KMS-11 (cell line): Measurements from ENCODE around the gene CREB3L2.

ENCODE experiments used
- H2AFZ ChIP-seq: fragments of 200-600 bp; sonication (generic); 2 replicates; pipeline ENCODE4 v1.6.1; 2016; ENCODE audit warnings: antibody characterized with exemption, mixed run types, low read depth
- H3K27ac ChIP-seq: fragments of 200-600 bp; sonication (generic); 2 replicates; pipeline ENCODE4 v1.6.1; 2016; ENCODE audit warnings: mild to moderate bottlenecking, mixed run types
- H3K27me3 ChIP-seq: fragments of 200-600 bp; sonication (generic); 2 replicates; pipeline ENCODE4 v1.6.1; 2017; ENCODE audit warnings: mild to moderate bottlenecking, low read depth, mixed run types, moderate library complexity; ENCODE audit not compliant: insufficient read depth
- H3K36me3 ChIP-seq: fragments of 200-600 bp; sonication (generic); 2 replicates; pipeline ENCODE4 v1.6.1; 2017; ENCODE audit warnings: mild to moderate bottlenecking, mixed run types; ENCODE audit not compliant: insufficient read depth
- H3K4me1 ChIP-seq: fragments of 200-600 bp; sonication (generic); 2 replicates; pipeline ENCODE4 v1.6.1; 2016; ENCODE audit warnings: mild to moderate bottlenecking, low read depth, mixed run types; ENCODE audit not compliant: poor library complexity, severe bottlenecking
- H3K4me2 ChIP-seq: fragments of 200-600 bp; sonication (generic); 2 replicates; pipeline ENCODE4 v1.7.0; 2016; ENCODE audit warnings: mild to moderate bottlenecking, mixed run types
- H3K4me3 ChIP-seq: fragments of 200-600 bp; sonication (generic); IDR thresholded peaks from 2 replicates; pipeline ENCODE4 v1.6.1; 2017; ENCODE audit warnings: low read depth, low read length, mixed read lengths; ENCODE audit not compliant: insufficient read depth
- H3K79me2 ChIP-seq: fragments of 200-600 bp; sonication (generic); 2 replicates; pipeline ENCODE4 v1.6.1; 2016; ENCODE audit warnings: low read depth, mixed run types; ENCODE audit not compliant: insufficient read depth
- H3K9ac ChIP-seq: fragments of 200-600 bp; sonication (generic); 2 replicates; pipeline ENCODE4 v1.6.1; 2016; ENCODE audit warnings: mild to moderate bottlenecking, mixed run types
- H4K20me1 ChIP-seq: fragments of 200-600 bp; sonication (generic); 2 replicates; pipeline ENCODE4 v1.6.1; 2016; ENCODE audit warnings: mild to moderate bottlenecking, mixed run types; ENCODE audit not compliant: insufficient read depth
- CTCF ChIP-seq: fragments of 200-600 bp; sonication (generic); conservative IDR thresholded peaks from 2 replicates; pipeline ENCODE4 v1.6.1; 2017; ENCODE audit warnings: low read depth, mild to moderate bottlenecking, antibody characterized with exemption, low read length, moderate library complexity, mixed read lengths

Gene CREB3L2

DNA sequence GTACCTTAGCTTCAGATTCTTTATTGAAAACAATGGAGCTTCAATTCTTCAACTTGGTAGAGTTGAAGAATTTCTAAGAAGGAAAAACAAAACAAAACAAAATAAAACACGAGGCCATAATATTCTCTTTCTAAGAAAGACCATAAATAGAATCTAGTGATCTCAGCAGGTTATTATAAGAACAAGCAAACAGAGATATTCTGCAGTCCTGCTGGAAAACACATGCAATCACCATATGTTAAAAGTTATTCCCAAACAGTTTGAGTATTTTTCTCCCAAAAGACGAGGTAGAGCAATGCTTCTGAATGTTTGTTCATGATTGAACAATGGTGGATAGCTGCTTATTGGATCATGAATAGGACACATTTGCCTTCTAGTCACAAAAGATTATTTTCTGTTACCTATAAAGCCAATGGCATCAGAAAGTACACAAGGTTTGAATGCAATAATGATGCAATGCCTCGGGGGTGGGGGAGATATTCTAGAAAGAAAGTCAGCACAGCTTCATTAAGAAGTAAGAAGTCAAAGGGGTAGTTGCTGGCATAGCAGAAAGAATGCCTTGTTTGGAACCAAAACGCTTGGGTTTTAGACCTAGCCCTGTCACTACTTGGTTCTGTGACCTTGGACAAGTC lies 59.3 kb downstream of the CREB3L2 start:
- Histone ChIP-seq H3K79me2 (no peaks in the 10 kb centered on the region; the same call in 1 of the 2 replicates), H3K4me1 (peaks cover 22% of the 10 kb centered on the region)

GRCh38 chr7:137940656-137941518 lies 61.0 kb downstream of the CREB3L2 start:
- no peak overlapping the region for H3K27ac ChIP-seq
- no peak overlapping the region for H3K4me2 ChIP-seq

More for the DNA sequence above, 59.3 kb downstream of the CREB3L2 start:
- Histone ChIP-seq H2AFZ (no peak overlapping the region), H3K36me3 (no peaks in the 10 kb centered on the region), H3K4me3 (no peak overlapping the region), H3K4me2 (no peak overlapping the region), H3K9ac (no peak overlapping the region), H4K20me1 (no peaks in the 10 kb centered on the region), H3K27ac (no peak overlapping the region), H3K27me3 (no peaks in the 10 kb centered on the region)
- no peak for TF ChIP-seq CTCF

DNA sequence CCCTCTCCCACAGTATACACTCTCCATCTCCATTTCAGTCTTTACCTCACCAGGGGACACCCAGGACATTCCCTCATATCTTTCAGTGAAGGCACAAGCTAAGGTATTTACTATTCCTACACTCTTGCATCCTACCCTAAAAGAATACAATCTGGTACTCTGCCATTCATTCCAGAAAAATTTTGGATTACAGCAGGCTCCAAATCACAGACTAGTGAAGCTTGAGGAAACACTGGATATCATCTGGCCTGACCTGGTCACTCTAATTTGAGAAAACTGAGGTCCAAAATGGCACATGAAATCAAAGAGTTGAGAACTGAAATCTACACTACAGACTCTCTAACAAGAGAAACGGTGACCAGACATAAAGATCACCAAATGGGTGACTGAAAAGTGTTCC lies 61.7 kb downstream of the CREB3L2 start:
- Histone ChIP-seq H3K27ac (no peak overlapping the region), H4K20me1 (no peaks in the 10 kb centered on the region), H3K9ac (no peak overlapping the region), H3K36me3 (no peaks in the 10 kb centered on the region), H3K4me1 (peaks cover 42% of the 10 kb centered on the region), H3K27me3 (no peaks in the 10 kb centered on the region), H3K4me2 (no peak overlapping the region), H3K4me3 (no peak overlapping the region), H3K79me2 (peaks cover 11% of the 10 kb centered on the region; the same call in 1 of the 2 replicates), H2AFZ (no peak overlapping the region)
- no peak for TF ChIP-seq CTCF

More at GRCh38 chr7:137940656-137941518, 61.0 kb downstream of the CREB3L2 start:
- Histone ChIP-seq H2AFZ (no peak overlapping the region), H3K36me3 (no peaks in the 10 kb centered on the region), H3K4me3 (no peak overlapping the region), H3K27me3 (no peaks in the 10 kb centered on the region), H3K4me1 (peaks cover 35% of the 10 kb centered on the region), H3K79me2 (peaks cover 11% of the 10 kb centered on the region; the same call in 1 of the 2 replicates), H4K20me1 (no peaks in the 10 kb centered on the region), H3K9ac (no peak overlapping the region)
- no peak for TF ChIP-seq CTCF

- TF ChIP-seq CTCF, result no peak
- H3K36me3 ChIP-seq, result no peaks in the 10 kb centered on the region
- no peak overlapping the region for H3K4me3 ChIP-seq
- no peak overlapping the region for H3K9ac ChIP-seq
- H3K4me2 ChIP-seq, result no peak overlapping the region
- no peaks in the 10 kb centered on the region for H4K20me1 ChIP-seq
- peaks cover 29% of the 10 kb centered on the region for H3K4me1 ChIP-seq
- H3K27ac ChIP-seq, result no peak overlapping the region
- peaks cover 18% of the 10 kb centered on the region; the same call in 1 of the 2 replicates for H3K79me2 ChIP-seq
- H3K27me3 ChIP-seq, result no peaks in the 10 kb centered on the region
- no peak overlapping the region for H2AFZ ChIP-seq
Measured at GRCh38 chr7:137937202-137937560, 64.7 kb downstream of the CREB3L2 start.
